ENCODE results near the gene MYO15A.

The MYO15A gene

DNA sequence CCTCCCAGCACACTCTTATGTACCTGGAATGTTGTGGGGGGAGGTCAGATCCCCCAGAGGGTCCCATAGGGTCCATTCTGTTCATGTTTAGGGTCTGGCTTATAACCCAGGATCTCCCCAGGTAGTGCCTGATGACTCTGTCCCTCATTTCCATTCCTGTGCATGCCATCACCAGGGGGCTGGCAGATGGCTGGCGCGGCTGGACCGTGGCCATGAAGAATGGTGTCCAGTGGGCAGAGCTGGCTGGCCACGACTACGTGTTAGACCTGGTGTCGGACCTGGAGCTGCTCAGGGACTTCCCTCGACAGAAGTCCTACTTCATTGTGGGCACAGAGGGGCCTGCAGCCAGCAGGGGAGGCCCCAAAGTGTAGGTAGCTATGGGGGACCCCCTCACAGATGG, 40.0 kb downstream of the MYO15A start:
- TF ChIP-seq, protein P1, sequence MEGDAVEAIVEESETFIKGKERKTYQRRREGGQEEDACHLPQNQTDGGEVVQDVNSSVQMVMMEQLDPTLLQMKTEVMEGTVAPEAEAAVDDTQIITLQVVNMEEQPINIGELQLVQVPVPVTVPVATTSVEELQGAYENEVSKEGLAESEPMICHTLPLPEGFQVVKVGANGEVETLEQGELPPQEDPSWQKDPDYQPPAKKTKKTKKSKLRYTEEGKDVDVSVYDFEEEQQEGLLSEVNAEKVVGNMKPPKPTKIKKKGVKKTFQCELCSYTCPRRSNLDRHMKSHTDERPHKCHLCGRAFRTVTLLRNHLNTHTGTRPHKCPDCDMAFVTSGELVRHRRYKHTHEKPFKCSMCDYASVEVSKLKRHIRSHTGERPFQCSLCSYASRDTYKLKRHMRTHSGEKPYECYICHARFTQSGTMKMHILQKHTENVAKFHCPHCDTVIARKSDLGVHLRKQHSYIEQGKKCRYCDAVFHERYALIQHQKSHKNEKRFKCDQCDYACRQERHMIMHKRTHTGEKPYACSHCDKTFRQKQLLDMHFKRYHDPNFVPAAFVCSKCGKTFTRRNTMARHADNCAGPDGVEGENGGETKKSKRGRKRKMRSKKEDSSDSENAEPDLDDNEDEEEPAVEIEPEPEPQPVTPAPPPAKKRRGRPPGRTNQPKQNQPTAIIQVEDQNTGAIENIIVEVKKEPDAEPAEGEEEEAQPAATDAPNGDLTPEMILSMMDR (IDR thresholded peaks at IDR 0.05; ENCODE audit: control insufficient read depth, insufficient read depth, low read depth, low read length, missing control alignments): no peak
- H3K4me3 ChIP-seq (ENCODE audit: control insufficient read depth, low read depth, low read length): no peak overlapping the region
- no peak for DNase-seq (ENCODE audit: low read depth)

DNA sequence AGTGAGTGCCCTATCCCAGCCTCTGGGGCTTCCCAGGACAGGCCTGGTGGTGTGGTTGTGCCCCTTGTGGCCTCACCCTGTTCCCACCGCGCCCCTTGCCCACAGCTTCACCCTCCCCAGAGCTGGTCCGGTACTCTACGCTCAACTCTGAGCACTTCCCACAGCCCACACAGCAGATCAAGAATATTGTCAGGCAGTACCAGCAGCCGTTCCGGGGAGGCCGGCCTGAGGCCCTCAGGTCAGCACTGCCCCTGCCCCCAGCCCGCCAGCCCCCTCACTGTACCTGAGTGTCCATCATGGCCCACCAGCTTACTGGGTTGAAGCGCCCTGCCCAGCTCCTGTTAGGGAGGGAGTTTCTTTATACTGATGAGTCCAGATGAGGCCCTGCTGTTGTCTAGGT, 42.7 kb downstream of the MYO15A start:
- no peak overlapping the region for H3K4me3 ChIP-seq (ENCODE audit: control insufficient read depth, low read depth, low read length)
- DNase-seq (ENCODE audit: low read depth): no peak
- TF ChIP-seq, protein P1 (IDR thresholded peaks at IDR 0.05; ENCODE audit: control insufficient read depth, insufficient read depth, low read depth, low read length, missing control alignments): no peak

DNA sequence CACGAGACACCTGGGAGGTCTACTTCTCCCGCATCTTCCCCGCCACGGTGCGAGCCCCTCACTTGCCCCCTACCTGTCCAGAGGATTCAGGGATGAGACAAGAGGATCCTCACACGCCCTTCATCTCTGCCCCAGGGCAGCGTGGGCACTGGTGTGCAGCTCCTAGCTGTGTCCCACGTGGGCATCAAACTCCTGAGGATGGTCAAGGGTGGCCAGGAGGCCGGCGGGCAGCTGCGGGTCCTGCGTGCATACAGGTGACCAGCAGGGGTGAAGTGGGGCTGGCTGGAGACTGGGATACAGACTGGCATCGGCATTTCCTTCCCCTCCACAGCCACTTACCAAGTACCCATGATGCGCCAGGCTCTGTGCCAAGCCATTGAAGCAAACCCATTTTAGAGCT, 46.6 kb downstream of the MYO15A start:
- DNase-seq (ENCODE audit: low read depth): no peak
- no peak overlapping the region for H3K4me3 ChIP-seq (ENCODE audit: control insufficient read depth, low read depth, low read length)
- TF ChIP-seq, protein P1 (IDR thresholded peaks at IDR 0.05; ENCODE audit: control insufficient read depth, insufficient read depth, low read depth, low read length, missing control alignments): no peak

DNA sequence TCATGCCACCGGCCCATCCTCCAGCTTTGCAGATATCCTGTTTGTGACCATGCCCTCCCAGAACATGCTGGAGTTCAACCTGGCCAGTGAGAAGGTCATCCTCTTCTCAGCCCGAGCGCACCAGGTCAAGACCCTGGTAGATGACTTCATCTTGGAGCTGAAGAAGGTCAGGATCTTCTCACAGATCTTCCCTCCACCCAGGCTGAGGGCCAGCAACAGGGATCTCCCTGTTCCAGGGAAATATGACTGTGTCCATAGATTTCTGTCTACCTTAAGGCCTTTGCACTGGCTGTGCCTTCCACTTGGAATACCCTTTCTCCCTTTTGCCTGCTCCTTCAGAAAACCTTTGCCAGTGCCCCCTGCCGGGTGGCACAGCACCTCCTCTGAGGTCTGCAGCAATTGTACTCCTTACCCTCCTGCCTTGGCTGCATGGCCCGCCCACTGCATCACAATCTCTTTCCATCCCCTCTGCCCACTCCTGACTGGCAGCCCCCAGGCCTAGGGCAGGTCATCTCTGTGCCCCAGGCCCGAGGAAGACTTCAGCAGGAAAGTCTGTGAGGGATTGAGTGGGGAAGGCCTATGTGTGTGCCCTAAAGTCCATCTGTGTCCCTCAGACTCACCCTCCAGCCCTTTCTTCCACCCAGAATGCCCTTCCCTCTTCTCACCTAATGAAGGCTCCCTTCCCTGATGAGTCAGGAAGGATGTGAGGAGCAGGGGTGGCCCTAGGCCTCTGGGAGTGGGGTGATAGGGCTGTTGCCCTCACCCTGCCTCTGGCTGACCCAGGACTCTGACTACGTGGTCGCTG, 47.8 kb downstream of the MYO15A start:
- TF ChIP-seq, protein P1 (IDR thresholded peaks at IDR 0.05; ENCODE audit: control insufficient read depth, insufficient read depth, low read depth, low read length, missing control alignments): peak; percentile 19
- H3K4me3 ChIP-seq (ENCODE audit: control insufficient read depth, low read depth, low read length): no peak overlapping the region
- DNase-seq (ENCODE audit: low read depth): no peak

DNA sequence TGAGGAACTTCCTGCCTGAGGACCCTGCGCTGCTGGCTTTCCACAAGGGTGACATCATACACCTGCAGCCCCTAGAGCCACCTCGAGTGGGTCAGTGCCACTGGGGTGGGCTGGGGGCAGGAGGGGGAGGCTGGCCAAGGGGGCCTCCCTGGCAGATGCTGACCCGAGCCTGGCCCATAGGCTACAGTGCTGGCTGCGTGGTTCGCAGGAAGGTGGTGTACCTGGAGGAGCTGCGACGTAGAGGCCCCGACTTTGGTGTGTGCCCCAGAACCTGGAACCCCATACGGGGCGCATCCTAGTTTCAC, 48.4 kb downstream of the MYO15A start:
- no peak for DNase-seq (ENCODE audit: low read depth)
- no peak overlapping the region for H3K4me3 ChIP-seq (ENCODE audit: control insufficient read depth, low read depth, low read length)
- TF ChIP-seq, protein P1 (IDR thresholded peaks at IDR 0.05; ENCODE audit: control insufficient read depth, insufficient read depth, low read depth, low read length, missing control alignments): no peak

DNA sequence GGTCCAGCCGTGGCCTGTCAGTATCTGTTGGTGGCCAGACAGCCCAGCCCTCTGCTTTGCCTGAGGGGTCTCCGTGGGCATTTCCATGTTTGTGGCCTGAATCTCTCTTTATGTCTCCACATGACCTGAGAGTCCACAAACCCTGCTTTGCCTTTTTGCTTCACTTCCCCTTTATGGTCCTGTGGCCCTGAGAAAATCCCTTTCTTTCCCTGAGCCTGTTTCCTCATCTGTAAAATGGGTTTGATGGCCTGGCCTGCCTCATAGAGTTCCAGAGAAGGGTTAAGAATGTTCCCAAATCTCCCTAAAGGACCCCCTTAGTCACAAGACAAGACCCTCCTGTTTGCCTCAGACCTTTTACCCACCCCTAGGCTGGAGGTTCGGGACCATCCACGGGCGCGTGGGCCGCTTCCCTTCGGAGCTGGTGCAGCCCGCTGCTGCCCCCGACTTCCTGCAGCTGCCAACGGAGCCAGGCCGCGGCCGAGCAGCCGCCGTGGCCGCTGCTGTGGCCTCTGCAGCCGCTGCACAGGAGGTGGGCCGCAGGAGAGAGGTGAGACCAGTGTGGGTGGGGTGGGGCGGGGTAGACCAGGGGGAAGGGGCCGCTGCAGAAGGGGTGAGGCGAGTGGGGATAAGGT, 48.9 kb downstream of the MYO15A start:
- TF ChIP-seq, protein P1 (IDR thresholded peaks at IDR 0.05; ENCODE audit: control insufficient read depth, insufficient read depth, low read depth, low read length, missing control alignments): no peak
- no peak for DNase-seq (ENCODE audit: low read depth)

More for the DNA sequence above, 48.9 kb downstream of the MYO15A start:
- H3K4me3 ChIP-seq (ENCODE audit: control insufficient read depth, low read depth, low read length): no peak overlapping the region
